Gastrocnemius medialis (tissue), 4 donors: ENCODE measurements around the gene CCDC92B.

Experiments
- CTCF ChIP-seq, 5 experiments: fragments of 450-650 bp in 3 of 5; fragments of 200-600 bp in 2 of 5; sonication (generic) in 2 of 5; IDR thresholded peaks in 4 of 5; conservative IDR thresholded peaks in 1 of 5; 1 replicate in 4 of 5; 2 replicates in 1 of 5; pipeline ENCODE4 v1.5.1; 2016 to 2019; ENCODE audit warnings: antibody characterized with exemption in 5 of 5, mild to moderate bottlenecking in 3 of 5, moderate library complexity in 3 of 5
- POLR2A ChIP-seq, 2 donors: fragments of 450-650 bp; IDR thresholded peaks; one replicate each; pipeline ENCODE4 v1.6.1; 2017; ENCODE audit warnings: antibody characterized with exemption in 2 of 2, mild to moderate bottlenecking in 2 of 2, moderate library complexity in 2 of 2

DNA sequence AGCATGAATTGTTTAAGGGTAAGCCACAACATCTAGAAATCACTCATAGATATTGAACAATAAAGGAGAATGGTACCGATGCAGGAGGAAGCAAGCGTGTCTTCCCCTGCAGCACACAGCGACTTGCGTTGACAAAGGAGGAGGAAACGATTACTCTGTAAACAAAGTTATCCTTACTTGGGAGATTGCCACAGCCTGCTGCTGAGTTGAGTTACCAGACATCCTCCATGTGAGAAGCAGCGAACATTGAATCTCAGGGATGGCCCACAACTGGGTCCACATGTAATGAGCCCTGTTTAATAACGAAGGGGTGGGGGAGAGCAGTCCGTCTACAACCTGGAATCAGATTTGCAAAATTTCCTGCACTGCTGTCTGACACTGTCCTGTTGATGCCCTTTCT is 65.5 kb downstream of the CCDC92B start:
- TF ChIP-seq POLR2A (IDR thresholded peaks at IDR 0.05), result no peak
- TF ChIP-seq CTCF (IDR thresholded peaks at IDR 0.05 in 4 of 5, conservative IDR thresholded peaks at IDR 0.05 in 1 of 5), result no peak
